Measurements from ENCODE around the gene ATXN1. TPM values are rescaled to one million over a fixed set of nuclear protein-coding genes. Genes with fewer than 3 reads are reported as not detected.

The ATXN1 gene
- total RNA-seq, 1 donor from 2014 or later = 3.9 TPM

- Mint-ChIP-seq H3K4me3 (no peak overlapping the region), H3K27ac (ENCODE audit: unreplicated experiment) (no peak overlapping the region), H3K36me3 (ENCODE audit: low read depth) (no peaks in the 10 kb centered on the region), H3K9me3 (no peaks in the 10 kb centered on the region), H3K27me3 (ENCODE audit: low read depth) (peaks cover 3% of the 10 kb centered on the region), H3K4me1 (peaks cover 9% of the 10 kb centered on the region)
- DNase-seq (ENCODE audit: low read depth, low spot score) = no peak
- no peak for TF ChIP-seq CTCF (conservative IDR thresholded peaks at IDR 0.05)
Measured at GRCh38 chr6:16355699-16356446, 405.4 kb downstream of the ATXN1 start.

- Mint-ChIP-seq H3K4me1 (peaks cover 9% of the 10 kb centered on the region), H3K9me3 (no peaks in the 10 kb centered on the region), H3K27ac (ENCODE audit: unreplicated experiment) (no peak overlapping the region), H3K4me3 (no peak overlapping the region), H3K27me3 (ENCODE audit: low read depth) (peaks cover 3% of the 10 kb centered on the region), H3K36me3 (ENCODE audit: low read depth) (no peaks in the 10 kb centered on the region)
- TF ChIP-seq CTCF (conservative IDR thresholded peaks at IDR 0.05) = no peak
- DNase-seq (ENCODE audit: low read depth, low spot score) = no peak
Measured at GRCh38 chr6:16355238-16355637, 406.0 kb downstream of the ATXN1 start.

- no peak for TF ChIP-seq CTCF (conservative IDR thresholded peaks at IDR 0.05)
- no peak overlapping the region for H3K4me3 Mint-ChIP-seq
- peaks cover 10% of the 10 kb centered on the region for H3K4me1 Mint-ChIP-seq
- no peaks in the 10 kb centered on the region for H3K36me3 Mint-ChIP-seq (ENCODE audit: low read depth)
- H3K9me3 Mint-ChIP-seq = no peaks in the 10 kb centered on the region
- peaks cover 3% of the 10 kb centered on the region for H3K27me3 Mint-ChIP-seq (ENCODE audit: low read depth)
- DNase-seq (ENCODE audit: low read depth, low spot score) = no peak
- H3K27ac Mint-ChIP-seq (ENCODE audit: unreplicated experiment) = no peak overlapping the region
Measured at GRCh38 chr6:16354692-16355091, 406.6 kb downstream of the ATXN1 start.

GRCh38 chr6:16352821-16353438 is 408.3 kb downstream of the ATXN1 start:
- no peak for DNase-seq (ENCODE audit: low read depth, low spot score)
- peaks cover 13% of the 10 kb centered on the region for H3K4me1 Mint-ChIP-seq
- no peak overlapping the region for H3K27ac Mint-ChIP-seq (ENCODE audit: unreplicated experiment)
- no peak overlapping the region for H3K4me3 Mint-ChIP-seq
- H3K27me3 Mint-ChIP-seq (ENCODE audit: low read depth) = peaks cover 3% of the 10 kb centered on the region
- no peaks in the 10 kb centered on the region for H3K9me3 Mint-ChIP-seq
- no peaks in the 10 kb centered on the region for H3K36me3 Mint-ChIP-seq (ENCODE audit: low read depth)
- TF ChIP-seq CTCF (conservative IDR thresholded peaks at IDR 0.05) = no peak

GRCh38 chr6:16352258-16352635 is 409.0 kb downstream of the ATXN1 start:
- peaks cover 3% of the 10 kb centered on the region for H3K27me3 Mint-ChIP-seq (ENCODE audit: low read depth)
- H3K4me1 Mint-ChIP-seq = peaks cover 13% of the 10 kb centered on the region
- H3K27ac Mint-ChIP-seq (ENCODE audit: unreplicated experiment) = no peak overlapping the region
- no peak for DNase-seq (ENCODE audit: low read depth, low spot score)
- H3K36me3 Mint-ChIP-seq (ENCODE audit: low read depth) = no peaks in the 10 kb centered on the region
- TF ChIP-seq CTCF (conservative IDR thresholded peaks at IDR 0.05) = no peak
- H3K9me3 Mint-ChIP-seq = no peaks in the 10 kb centered on the region
- no peak overlapping the region for H3K4me3 Mint-ChIP-seq
